Measurements from ENCODE around the gene PPM1F.

GRCh38 chr22:21975273-21975672, 22.6 kb upstream of the PPM1F start:
- TF ChIP-seq CTCF (IDR thresholded peaks at IDR 0.05; ENCODE audit: low read depth, low read length) (no peak), EZH2phosphoT487 (IDR thresholded peaks at IDR 0.05; ENCODE audit: low read depth) (no peak)

All from OCI-LY3 (cell line).